SK-N-SH (cell line): ENCODE results near the gene TRAPPC2L. TPM values are rescaled to one million over a fixed set of nuclear protein-coding genes. Genes with fewer than 3 reads are reported as not detected.

ENCODE experiments used
- CTCF ChIA-PET: fragments of 300-600, 350-600 bp; formaldehyde crosslinking; extraction: SDS; loops from one replicate; lab custom pipeline; 2021; lab: Yijun Ruan, JAX
- POLR2A ChIA-PET: fragments of 350-600 bp; sonication (Branson Sonifier 250); formaldehyde crosslinking; extraction: SDS; loops from one replicate; lab custom pipeline; 2020; ENCODE audit warnings: antibody characterized with exemption, inconsistent platforms; lab: Yijun Ruan, JAX
- DNase-seq: peaks from one replicate; pipeline ENCODE4 v3.0.0; 2012
- H2AFZ ChIP-seq: fragments of 200-600 bp; sonication (generic); 2 replicates; pipeline ENCODE4 v1.8.1; 2016; ENCODE audit warnings: antibody characterized with exemption, mild to moderate bottlenecking, low read depth
- H3F3A ChIP-seq: fragments of 200-600 bp; sonication (generic); replicated peaks from 2 replicates; pipeline ENCODE3; 2016; ENCODE audit warnings: antibody characterized with exemption, mild to moderate bottlenecking; ENCODE audit not compliant: insufficient read depth
- H3K27ac ChIP-seq, 2 experiments: fragments of 200-500 bp in 1 of 2; fragments of 200-600 bp in 1 of 2; sonication (Bioruptor generic) in 1 of 2; sonication (generic), shearing (Covaris generic) in 1 of 2; 2 replicates each; pipeline versions ENCODE4 v1.5.1 to v1.6.1; 2014 to 2016; ENCODE audit warnings: low read depth in 2 of 2, inconsistent platforms in 1 of 2, low read length in 1 of 2, mild to moderate bottlenecking in 1 of 2, mixed read lengths in 1 of 2
- H3K27me3 ChIP-seq: fragments of 200-600 bp; sonication (generic), shearing (Covaris generic); 2 replicates; pipeline ENCODE4 v1.6.1; 2016; ENCODE audit warnings: mixed run types; ENCODE audit not compliant: insufficient read depth
- H3K36me3 ChIP-seq, 2 experiments: fragments of 200-500 bp in 1 of 2; fragments of 200-600 bp in 1 of 2; sonication (Bioruptor generic) in 1 of 2; sonication (generic) in 1 of 2; replicated peaks in 1 of 2; 2 replicates each; pipeline versions ENCODE3 to v1.5.1; 2014 to 2016; ENCODE audit warnings: low read length in 1 of 2, mild to moderate bottlenecking in 1 of 2; ENCODE audit not compliant: insufficient read depth in 2 of 2, control insufficient read depth in 1 of 2
- H3K4me1 ChIP-seq, 2 experiments: fragments of 200-500 bp in 1 of 2; fragments of 200-600 bp in 1 of 2; sonication (Bioruptor generic) in 1 of 2; sonication (generic), shearing (Covaris generic) in 1 of 2; 2 replicates each; pipeline versions ENCODE4 v1.5.1 to v1.6.1; 2014 to 2016; ENCODE audit warnings: low read depth in 1 of 2, low read length in 1 of 2, mixed run types in 1 of 2; ENCODE audit not compliant: insufficient read depth in 2 of 2, control insufficient read depth in 1 of 2
- H3K4me2 ChIP-seq: fragments of 200-600 bp; sonication (generic), shearing (Covaris generic); 2 replicates; pipeline ENCODE4 v1.6.1; 2017; ENCODE audit warnings: mixed run types
- H3K4me3 ChIP-seq, 2 experiments: fragments of 200-500 bp in 1 of 2; fragments of 200-600 bp in 1 of 2; sonication (Bioruptor generic) in 1 of 2; sonication (generic), shearing (Covaris generic) in 1 of 2; 2 replicates each; pipeline versions ENCODE4 v1.5.1 to v1.8.1; 2014 to 2016; ENCODE audit warnings: low read depth in 2 of 2, inconsistent platforms in 1 of 2, low read length in 1 of 2, mild to moderate bottlenecking in 1 of 2, mixed read lengths in 1 of 2, moderate library complexity in 1 of 2
- H3K79me2 ChIP-seq: fragments of 200-600 bp; sonication (generic); 2 replicates; pipeline ENCODE4 v1.8.1; 2017; ENCODE audit warnings: mild to moderate bottlenecking; ENCODE audit not compliant: insufficient read depth
- H3K9ac ChIP-seq: fragments of 200-600 bp; sonication (generic); 2 replicates; pipeline ENCODE4 v1.6.1; 2017; ENCODE audit warnings: mixed run types
- H3K9me2 ChIP-seq: fragments of 200-600 bp; sonication (generic); 2 replicates; pipeline ENCODE4 v1.6.1; 2017; ENCODE audit warnings: mixed run types
- H3K9me3 ChIP-seq: fragments of 200-600 bp; sonication (generic); 2 replicates; pipeline ENCODE4 v1.6.1; 2017; ENCODE audit warnings: mixed run types, mild to moderate bottlenecking, moderate library complexity
- H4K20me1 ChIP-seq: fragments of 200-600 bp; sonication (generic); 2 replicates; pipeline ENCODE4 v1.6.1; 2017; ENCODE audit warnings: mild to moderate bottlenecking, mixed run types; ENCODE audit not compliant: insufficient read depth
- CHD2 ChIP-seq: fragments of 150-350 bp; IDR thresholded peaks from 2 replicates; pipeline ENCODE4 v1.6.1; 2018; ENCODE audit warnings: low read length; ENCODE audit not compliant: partially characterized antibody
- FOSL2 ChIP-seq: IDR thresholded peaks from 2 replicates; pipeline ENCODE4 v1.4.0; 2012; ENCODE audit warnings: low read depth, mild to moderate bottlenecking, moderate library complexity, borderline replicate concordance
- FOXM1 ChIP-seq: IDR thresholded peaks from 2 replicates; pipeline ENCODE4 v1.4.0; 2012; ENCODE audit warnings: low read depth, mild to moderate bottlenecking
- GABPA ChIP-seq: IDR thresholded peaks from 2 replicates; pipeline ENCODE4 v1.4.0; 2012; ENCODE audit warnings: low read depth, mild to moderate bottlenecking
- GATA2 ChIP-seq: sonication (generic); formaldehyde crosslinking; IDR thresholded peaks from 2 replicates; pipeline ENCODE4 v1.5.0; 2020; ENCODE audit warnings: mild to moderate bottlenecking, missing genetic modification reagents
- IRF3 ChIP-seq: fragments of 150-350 bp; IDR thresholded peaks from 2 replicates; pipeline ENCODE4 v1.6.1; 2016; ENCODE audit warnings: mild to moderate bottlenecking, low read depth, low read length
- MEF2A ChIP-seq: IDR thresholded peaks from 2 replicates; pipeline ENCODE4 v1.4.0; 2012; ENCODE audit warnings: low read depth, borderline replicate concordance
- MXI1 ChIP-seq: IDR thresholded peaks from 2 replicates; pipeline ENCODE4 v1.6.1; 2012; ENCODE audit warnings: mild to moderate bottlenecking, low read depth, low read length, improper control_type of control experiment
- NFIC ChIP-seq: IDR thresholded peaks from 2 replicates; pipeline ENCODE4 v1.4.0; 2012; ENCODE audit warnings: borderline replicate concordance
- POLR2AphosphoS5 ChIP-seq: IDR thresholded peaks from 2 replicates; pipeline ENCODE4 v1.6.1; 2012; ENCODE audit warnings: low read depth, low read length
- REST ChIP-seq: IDR thresholded peaks from 2 replicates; pipeline ENCODE4 v1.6.1; 2012; ENCODE audit warnings: mild to moderate bottlenecking, low read depth, low read length, moderate library complexity
- RFX5 ChIP-seq: IDR thresholded peaks from 2 replicates; pipeline ENCODE4 v1.6.1; 2012; ENCODE audit warnings: mild to moderate bottlenecking, improper control_type of control experiment, low read length
- RXRA ChIP-seq: IDR thresholded peaks from 2 replicates; pipeline ENCODE4 v1.4.0; 2012; ENCODE audit warnings: low read depth, mild to moderate bottlenecking, borderline replicate concordance
- SIN3A ChIP-seq: IDR thresholded peaks from 2 replicates; pipeline ENCODE4 v1.6.1; 2012; ENCODE audit warnings: low read depth, mild to moderate bottlenecking, low read length, moderate library complexity, borderline replicate concordance
- SMC3 ChIP-seq: IDR thresholded peaks from 2 replicates; pipeline ENCODE4 v1.6.1; 2012; ENCODE audit warnings: low read depth, low read length, improper control_type of control experiment
- TAF1 ChIP-seq: IDR thresholded peaks from 2 replicates; pipeline ENCODE4 v1.6.1; 2012; ENCODE audit warnings: low read depth, mild to moderate bottlenecking, low read length, moderate library complexity, borderline replicate concordance
- TCF12 ChIP-seq: IDR thresholded peaks from 2 replicates; pipeline ENCODE4 v1.4.0; 2012
- USF2 ChIP-seq: fragments of 150-350 bp; IDR thresholded peaks from 2 replicates; pipeline ENCODE4 v1.6.1; 2017; ENCODE audit warnings: antibody characterized with exemption, low read length, low read depth, borderline replicate concordance
- YY1 ChIP-seq: IDR thresholded peaks from 2 replicates; pipeline ENCODE4 v1.4.0; 2012; ENCODE audit warnings: low read depth, mild to moderate bottlenecking
- WGBS: methylation state at CpG from one replicate; pipeline ENCODE4 v1.1.6; 2017; ENCODE audit warnings: low lambda C conversion rate; 5-methylcytosine and 5-hydroxymethylcytosine counted together
- polyA plus RNA-seq, 3 experiments: library from polyadenylated mRNA; depleted of rRNA; stranded (reverse); fragments of >200 nt; gene quantifications; 2 replicates each; pipeline ENCODE4 v1.2.3, GENCODE V29; 2012

The TRAPPC2L gene
- polyA plus RNA-seq, 1 of the 3 experiments (the other 2 are of a cell fraction) = 73.9 TPM

- Histone ChIP-seq H3K4me2 (no peak overlapping the region), H4K20me1 (peaks cover 9% of the 10 kb centered on the region; the same call in 1 of the 2 replicates), H3K36me3 (no peaks in the 10 kb centered on the region), H3K9me3 (no peaks in the 10 kb centered on the region), H3K27ac (no peak overlapping the region), H3K4me1 (peaks cover 6 to 21% of the 10 kb centered on the region in 2 experiments; a peak in 2 of 4 replicates), H2AFZ (no peak overlapping the region), H3K27me3 (no peaks in the 10 kb centered on the region), H3K4me3 (no peak overlapping the region)
- ChIA-PET CTCF (interaction anchor here (0.6 to 9.1 kb wide), 25 partner anchors 9 to 402 kb away, joined by 3 to 82 read pairs (median 5); partner anchors contain the start of genes CDH15, GALNS, TRAPPC2L and ZNF778), POLR2A (no interaction called here)
- no peak for DNase-seq
- TF ChIP-seq MXI1 (no peak), SMC3 (no peak), NFIC (no peak), TCF12 (no peak), YY1 (no peak), IRF3 (no peak), MEF2A (no peak), CHD2 (no peak), POLR2AphosphoS5 (no peak), SIN3A (no peak), TAF1 (no peak), GABPA (no peak), RFX5 (no peak), FOSL2 (no peak), USF2 (no peak), RXRA (no peak)
- TF ChIP-seq, all 33 proteins: peak for 0
- H3K79me2 ChIP-seq = peaks cover 9% of the 10 kb centered on the region
- no peak overlapping the region for H3K9ac ChIP-seq
- peaks cover 13% of the 10 kb centered on the region for H3F3A ChIP-seq
- no peaks in the 10 kb centered on the region for H3K9me2 ChIP-seq
- 20% methylated on average over 1 of the region's 10 CpGs for WGBS
Measured at GRCh38 chr16:88815227-88815626, 41.7 kb upstream of the TRAPPC2L start.

GRCh38 chr16:88815901-88816589 lies 40.9 kb upstream of the TRAPPC2L start:
- Histone ChIP-seq H3K4me3 (no peak overlapping the region; a peak in 1 of 4 replicates), H3K27ac (no peak overlapping the region), H3K9ac (no peak overlapping the region), H3K4me1 (peaks cover 0 to 12% of the 10 kb centered on the region in 2 experiments; a peak in 1 of 4 replicates), H3K36me3 (no peaks in the 10 kb centered on the region), H3K79me2 (peaks cover 1% of the 10 kb centered on the region), H3K9me2 (no peaks in the 10 kb centered on the region), H2AFZ (no peak overlapping the region), H3F3A (peaks cover 13% of the 10 kb centered on the region), H4K20me1 (peaks cover under 1% of the 10 kb centered on the region; the same call in 1 of the 2 replicates), H3K27me3 (no peaks in the 10 kb centered on the region), H3K9me3 (no peaks in the 10 kb centered on the region), H3K4me2 (no peak overlapping the region)
- POLR2A ChIA-PET = no interaction called here
- peak; percentile 86 for DNase-seq
- CTCF ChIA-PET = interaction anchor here (0.6 to 9.1 kb wide), 31 partner anchors 9 to 402 kb away, joined by 3 to 82 read pairs (median 5); partner anchors contain the start of genes CDH15, GALNS, TRAPPC2L and ZNF778
- 32% methylated on average over 6 of the region's 19 CpGs for WGBS
- TF ChIP-seq FOSL2 (no peak), SIN3A (peak; percentile 23; the same call in 1 of the 2 replicates), IRF3 (no peak), NFIC (no peak), FOXM1 (no peak), GATA2 (CRISPR knock-in tag) (no peak), POLR2AphosphoS5 (no peak), SMC3 (peak; percentile 64), REST (no peak)
